HG03159 (cell line): ENCODE data around the gene EEA1.

ENCODE experiments used
- ATAC-seq: cut with Tn5 transposase; IDR thresholded peaks from one replicate; pipeline ENCODE4 v1.9.1; 2021; ENCODE audit warnings: mild to moderate bottlenecking, moderate library complexity; ENCODE audit not compliant: unreplicated experiment

Gene EEA1

DNA sequence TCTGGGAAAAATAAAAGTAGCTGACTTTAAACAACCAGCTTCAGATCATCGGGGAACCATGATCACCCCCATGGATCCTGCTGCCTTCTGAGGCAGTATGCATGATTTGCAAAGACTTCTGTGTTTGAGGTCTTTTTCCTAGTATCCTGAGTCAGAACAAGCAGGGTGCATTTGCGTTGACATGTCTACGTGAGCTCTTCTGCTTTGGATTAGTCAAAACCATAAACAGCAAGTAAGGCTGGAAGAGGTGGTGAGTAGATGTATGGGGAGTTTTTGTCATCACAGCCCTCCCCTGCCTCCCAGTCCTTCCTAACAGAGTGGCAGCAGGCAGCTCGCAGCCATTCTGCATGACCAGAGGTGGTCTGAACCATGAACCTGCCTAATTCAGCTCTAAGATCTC is 202.2 kb downstream of the EEA1 start:
- ATAC-seq = no peak

DNA sequence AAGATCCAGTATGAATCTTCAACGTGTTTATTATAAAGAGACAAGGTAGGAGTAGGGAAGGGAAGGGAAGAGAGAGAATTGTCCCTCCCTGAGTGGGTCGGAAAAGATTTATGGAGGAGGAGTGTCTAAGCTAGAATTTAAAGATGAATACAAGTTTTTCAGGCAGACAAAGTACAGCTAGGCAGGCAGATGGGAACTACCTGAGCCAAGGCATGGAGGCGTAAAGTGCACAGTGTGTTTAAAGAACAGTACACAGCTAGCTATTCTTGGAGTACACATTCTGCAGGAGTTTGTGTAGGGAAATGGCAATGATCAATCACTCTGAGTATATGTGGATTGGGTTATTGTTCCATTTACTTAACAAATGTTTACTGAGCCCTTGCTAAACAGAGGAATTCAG is 206.2 kb downstream of the EEA1 start:
- no peak for ATAC-seq

DNA sequence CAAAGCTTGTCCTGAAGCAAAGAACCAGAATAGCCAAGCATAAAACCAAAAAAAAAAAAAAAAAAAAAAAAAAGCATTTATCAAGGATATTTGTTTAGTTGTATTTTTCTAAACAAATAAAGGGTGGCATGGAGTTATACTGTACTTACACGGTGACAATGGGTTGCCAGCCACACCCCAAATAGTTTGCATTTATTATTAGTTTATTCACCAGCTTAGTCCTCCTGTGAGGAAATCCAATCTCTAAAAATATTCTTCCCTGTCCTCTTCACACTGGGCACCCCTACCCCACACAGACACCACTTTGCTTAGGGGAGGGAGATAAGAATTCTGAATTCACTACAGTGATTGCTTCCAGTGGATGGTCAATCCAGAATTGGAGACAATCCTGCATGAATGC is 207.4 kb downstream of the EEA1 start:
- no peak for ATAC-seq

DNA sequence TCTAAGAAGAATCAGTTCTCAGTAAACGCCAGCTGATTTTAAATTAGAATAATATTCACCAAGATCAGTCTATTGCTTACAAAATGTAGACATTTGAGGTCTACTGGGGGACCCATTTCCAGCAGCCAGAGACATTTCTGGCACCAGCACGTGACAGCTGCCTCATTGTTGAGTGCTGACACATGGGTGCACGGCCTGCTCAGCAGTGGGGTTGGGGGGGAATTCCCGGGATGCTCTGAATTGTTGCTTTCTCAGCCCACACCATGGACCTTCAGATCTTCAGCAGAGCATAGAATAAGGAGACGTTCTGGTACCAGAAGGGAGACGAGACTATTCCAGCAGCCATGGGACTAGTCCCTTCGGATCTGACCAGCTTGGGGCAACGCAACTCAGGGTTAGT is 208.0 kb downstream of the EEA1 start:
- no peak for ATAC-seq
